Ovary (tissue), 3 donors: Measurements from ENCODE around the gene PLEKHJ1.

Experiments used
- EP300 ChIP-seq: sonication (generic); formaldehyde crosslinking; IDR thresholded peaks from one replicate; pipeline ENCODE4 v1.6.1; 2017; ENCODE audit warnings: antibody characterized with exemption
- POLR2A ChIP-seq: fragments of 450-650 bp; IDR thresholded peaks from one replicate; pipeline ENCODE4 v1.6.1; 2017; ENCODE audit warnings: antibody characterized with exemption, mild to moderate bottlenecking, moderate library complexity
- TF ChIP-seq, protein P1 (sequence below), 3 donors: fragments of 450-650 bp in 2 of 3; fragments of 200-600 bp in 1 of 3; IDR thresholded peaks; one replicate each; pipeline versions ENCODE4 v1.5.1 to v1.8.0; 2016 to 2022; ENCODE audit warnings: antibody characterized with exemption in 3 of 3, mild to moderate bottlenecking in 1 of 3
- donor health status: DM: no; HTN: no; CAD: no.

DNA sequence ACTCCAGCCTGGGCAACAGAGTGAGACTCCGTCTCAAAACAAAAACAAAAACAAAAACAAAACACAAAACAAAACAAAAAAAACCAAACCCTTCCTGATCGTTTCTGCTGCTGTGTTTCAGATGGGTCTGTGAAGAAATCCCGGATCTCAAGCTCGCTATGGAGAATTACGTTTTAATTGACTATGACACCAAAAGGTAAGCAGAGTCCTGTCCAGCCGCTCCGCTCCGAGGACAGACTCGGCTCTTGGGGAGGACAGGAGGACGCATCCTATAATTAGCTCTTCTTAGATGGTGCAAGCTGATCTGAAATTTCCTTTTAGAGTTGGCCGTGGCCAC is 50.4 kb downstream of the PLEKHJ1 start:
- TF ChIP-seq POLR2A = no peak
- TF ChIP-seq, protein P1, sequence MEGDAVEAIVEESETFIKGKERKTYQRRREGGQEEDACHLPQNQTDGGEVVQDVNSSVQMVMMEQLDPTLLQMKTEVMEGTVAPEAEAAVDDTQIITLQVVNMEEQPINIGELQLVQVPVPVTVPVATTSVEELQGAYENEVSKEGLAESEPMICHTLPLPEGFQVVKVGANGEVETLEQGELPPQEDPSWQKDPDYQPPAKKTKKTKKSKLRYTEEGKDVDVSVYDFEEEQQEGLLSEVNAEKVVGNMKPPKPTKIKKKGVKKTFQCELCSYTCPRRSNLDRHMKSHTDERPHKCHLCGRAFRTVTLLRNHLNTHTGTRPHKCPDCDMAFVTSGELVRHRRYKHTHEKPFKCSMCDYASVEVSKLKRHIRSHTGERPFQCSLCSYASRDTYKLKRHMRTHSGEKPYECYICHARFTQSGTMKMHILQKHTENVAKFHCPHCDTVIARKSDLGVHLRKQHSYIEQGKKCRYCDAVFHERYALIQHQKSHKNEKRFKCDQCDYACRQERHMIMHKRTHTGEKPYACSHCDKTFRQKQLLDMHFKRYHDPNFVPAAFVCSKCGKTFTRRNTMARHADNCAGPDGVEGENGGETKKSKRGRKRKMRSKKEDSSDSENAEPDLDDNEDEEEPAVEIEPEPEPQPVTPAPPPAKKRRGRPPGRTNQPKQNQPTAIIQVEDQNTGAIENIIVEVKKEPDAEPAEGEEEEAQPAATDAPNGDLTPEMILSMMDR (IDR thresholded peaks at IDR 0.05) = no peak
- TF ChIP-seq EP300 = no peak
